Measurements from ENCODE around the gene ALDH4A1. TPM values are rescaled to one million over a fixed set of nuclear protein-coding genes. Genes with fewer than 3 reads are reported as not detected.

Gene ALDH4A1
- total and polyA plus RNA-seq, 2 experiments from 2014 or later = 103 to 122 TPM

DNA sequence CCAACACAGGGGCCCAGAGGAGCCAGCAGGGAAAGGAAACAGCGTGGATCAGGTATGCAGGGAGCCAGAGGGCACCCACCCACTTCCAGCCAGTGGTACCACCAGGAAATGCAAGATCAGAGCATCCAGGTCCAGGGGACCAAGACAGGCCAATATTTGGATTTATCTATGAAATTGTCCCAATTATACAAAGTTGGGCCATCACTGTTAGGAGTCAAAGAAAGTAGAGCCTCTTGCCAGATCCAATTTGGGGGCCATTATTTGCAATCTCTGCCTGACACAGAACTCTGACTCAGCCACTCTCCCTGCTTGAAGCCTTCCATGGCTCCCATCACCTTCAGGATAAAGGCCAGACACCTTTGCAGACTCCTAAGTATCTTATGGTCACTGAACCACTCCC lies 21.8 kb downstream of the ALDH4A1 start:
- H3K27me3 ChIP-seq = no peaks in the 10 kb centered on the region

GRCh38 chr1:18879791-18880309 lies 22.5 kb downstream of the ALDH4A1 start:
- TF ChIP-seq, protein P1, sequence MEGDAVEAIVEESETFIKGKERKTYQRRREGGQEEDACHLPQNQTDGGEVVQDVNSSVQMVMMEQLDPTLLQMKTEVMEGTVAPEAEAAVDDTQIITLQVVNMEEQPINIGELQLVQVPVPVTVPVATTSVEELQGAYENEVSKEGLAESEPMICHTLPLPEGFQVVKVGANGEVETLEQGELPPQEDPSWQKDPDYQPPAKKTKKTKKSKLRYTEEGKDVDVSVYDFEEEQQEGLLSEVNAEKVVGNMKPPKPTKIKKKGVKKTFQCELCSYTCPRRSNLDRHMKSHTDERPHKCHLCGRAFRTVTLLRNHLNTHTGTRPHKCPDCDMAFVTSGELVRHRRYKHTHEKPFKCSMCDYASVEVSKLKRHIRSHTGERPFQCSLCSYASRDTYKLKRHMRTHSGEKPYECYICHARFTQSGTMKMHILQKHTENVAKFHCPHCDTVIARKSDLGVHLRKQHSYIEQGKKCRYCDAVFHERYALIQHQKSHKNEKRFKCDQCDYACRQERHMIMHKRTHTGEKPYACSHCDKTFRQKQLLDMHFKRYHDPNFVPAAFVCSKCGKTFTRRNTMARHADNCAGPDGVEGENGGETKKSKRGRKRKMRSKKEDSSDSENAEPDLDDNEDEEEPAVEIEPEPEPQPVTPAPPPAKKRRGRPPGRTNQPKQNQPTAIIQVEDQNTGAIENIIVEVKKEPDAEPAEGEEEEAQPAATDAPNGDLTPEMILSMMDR (IDR thresholded peaks at IDR 0.05; ENCODE audit: low read depth, low read length) = no peak
- no peaks in the 10 kb centered on the region for H3K4me1 ChIP-seq (ENCODE audit: low read depth)
- H3K4me3 ChIP-seq = no peak overlapping the region
- H3K27ac ChIP-seq = no peak overlapping the region
- H3K27me3 ChIP-seq = no peaks in the 10 kb centered on the region
- DNase-seq (ENCODE audit: low read depth in 1 of 2, low spot score in 1 of 2) = no peak
- H3K36me3 ChIP-seq = peaks cover 10% of the 10 kb centered on the region
- H3K9me3 ChIP-seq (ENCODE audit: low read depth) = no peaks in the 10 kb centered on the region

More for the DNA sequence above, 21.8 kb downstream of the ALDH4A1 start:
- Histone ChIP-seq H3K9me3 (ENCODE audit: low read depth) (no peaks in the 10 kb centered on the region), H3K4me3 (no peak overlapping the region), H3K27ac (no peak overlapping the region), H3K36me3 (peaks cover 10% of the 10 kb centered on the region), H3K4me1 (ENCODE audit: low read depth) (no peaks in the 10 kb centered on the region)
- TF ChIP-seq, protein P1 (IDR thresholded peaks at IDR 0.05; ENCODE audit: low read depth, low read length) = no peak
- no peak for DNase-seq (ENCODE audit: low read depth in 1 of 2, low spot score in 1 of 2)

GRCh38 chr1:18879215-18879790 lies 23.1 kb downstream of the ALDH4A1 start:
- Histone ChIP-seq H3K4me1 (ENCODE audit: low read depth) (no peaks in the 10 kb centered on the region), H3K27ac (no peak overlapping the region), H3K9me3 (ENCODE audit: low read depth) (no peaks in the 10 kb centered on the region), H3K36me3 (peaks cover 10% of the 10 kb centered on the region), H3K27me3 (no peaks in the 10 kb centered on the region), H3K4me3 (no peak overlapping the region)
- no peak for DNase-seq (ENCODE audit: low read depth in 1 of 2, low spot score in 1 of 2)
- TF ChIP-seq, protein P1 (IDR thresholded peaks at IDR 0.05; ENCODE audit: low read depth, low read length) = no peak

DNA sequence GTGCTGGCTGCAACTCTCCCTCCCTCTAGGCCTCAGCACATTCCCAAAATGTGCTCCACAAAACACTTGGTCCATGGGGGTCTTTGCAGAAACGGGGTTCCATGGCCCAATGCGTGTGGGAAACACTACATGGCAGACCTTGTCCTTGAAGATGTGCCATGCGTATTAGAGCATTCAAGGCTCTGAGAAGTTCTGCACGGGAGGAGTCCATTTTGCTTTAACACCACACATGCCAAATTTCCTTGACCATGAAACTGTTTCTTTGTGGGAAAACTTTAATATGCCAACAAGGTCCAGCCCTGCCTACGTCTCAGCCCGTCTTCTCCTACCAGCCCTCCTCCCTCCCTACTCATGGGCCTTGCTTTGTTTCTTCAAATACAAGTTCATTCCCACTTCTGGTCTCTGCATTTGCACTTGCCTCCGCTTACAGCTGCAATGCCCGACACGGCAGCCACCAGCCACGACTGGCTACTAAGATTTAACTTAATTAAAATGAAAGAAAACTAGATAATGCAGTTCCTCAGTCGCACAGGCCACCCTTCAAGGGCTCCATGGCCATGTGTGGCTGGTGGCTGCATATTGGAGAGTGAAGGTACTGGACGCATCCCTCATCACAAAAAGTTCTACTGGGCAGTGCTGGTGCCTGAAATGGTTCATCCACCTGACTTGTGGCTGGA lies 23.7 kb downstream of the ALDH4A1 start:
- Histone ChIP-seq H3K27ac (no peak overlapping the region), H3K27me3 (no peaks in the 10 kb centered on the region), H3K4me1 (ENCODE audit: low read depth) (no peaks in the 10 kb centered on the region), H3K4me3 (no peak overlapping the region), H3K36me3 (peaks cover 10% of the 10 kb centered on the region), H3K9me3 (ENCODE audit: low read depth) (no peaks in the 10 kb centered on the region)
- TF ChIP-seq, protein P1 (IDR thresholded peaks at IDR 0.05; ENCODE audit: low read depth, low read length) = no peak
- no peak for DNase-seq (ENCODE audit: low read depth in 1 of 2, low spot score in 1 of 2)

DNA sequence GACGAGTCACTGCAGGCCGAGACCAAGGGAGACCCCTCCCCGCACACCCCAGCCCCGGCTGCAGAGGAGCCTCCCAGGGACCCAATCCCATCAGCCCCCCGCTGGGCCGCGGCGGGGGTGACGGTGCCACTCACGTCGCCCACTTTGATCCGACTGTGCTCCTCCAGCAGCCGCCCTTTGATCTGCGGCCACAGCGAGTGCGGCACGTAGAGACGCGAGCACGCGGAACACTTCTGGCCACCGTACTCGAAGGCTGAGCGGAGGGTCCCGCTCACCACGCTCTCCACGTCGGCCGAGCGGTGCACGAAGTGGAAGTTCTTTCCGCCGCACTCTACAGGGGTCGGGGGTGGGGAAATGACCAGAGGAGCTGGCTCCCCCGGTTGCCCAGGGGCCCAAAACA lies 25.1 kb downstream of the ALDH4A1 start:
- DNase-seq (ENCODE audit: low read depth in 1 of 2, low spot score in 1 of 2) = no peak
- peaks cover 5% of the 10 kb centered on the region for H3K36me3 ChIP-seq
- H3K4me1 ChIP-seq (ENCODE audit: low read depth) = no peaks in the 10 kb centered on the region
- no peaks in the 10 kb centered on the region for H3K27me3 ChIP-seq
- TF ChIP-seq, protein P1 (IDR thresholded peaks at IDR 0.05; ENCODE audit: low read depth, low read length) = no peak
- H3K9me3 ChIP-seq (ENCODE audit: low read depth) = no peaks in the 10 kb centered on the region
- H3K27ac ChIP-seq = no peak overlapping the region
- H3K4me3 ChIP-seq = no peak overlapping the region
